ENCODE results near the gene ADGRB3. TPM values are rescaled to one million over a fixed set of nuclear protein-coding genes. Genes with fewer than 3 reads are reported as not detected.

ADGRB3 gene
- polyA plus RNA-seq, 3 donors: 0.04 to 0.23 (median 0.05) TPM

DNA sequence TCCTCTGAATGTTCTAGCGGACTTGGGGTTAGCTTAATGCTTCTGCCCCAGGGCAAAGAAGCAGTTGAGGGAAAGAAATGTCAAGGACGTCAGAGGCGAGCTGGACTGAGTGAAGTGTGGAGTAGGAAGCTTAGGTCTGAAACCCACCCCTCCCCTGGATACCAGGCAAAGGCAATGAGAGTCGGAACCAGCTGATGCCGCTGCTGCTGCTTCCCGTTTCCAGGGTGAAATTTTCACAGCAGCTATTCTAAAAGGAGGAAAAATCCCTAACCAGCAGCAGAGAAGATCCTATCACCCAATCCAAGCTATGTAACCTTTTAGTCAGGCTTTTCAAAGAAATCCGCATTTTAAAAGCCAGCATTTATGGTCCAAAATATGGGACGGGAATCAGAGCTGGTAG lies 597.4 kb downstream of the ADGRB3 start:
- no peaks in the 10 kb centered on the region for H3K9me3 ChIP-seq (replicated peaks in 1 of 2; ENCODE audit: control insufficient read depth in 1 of 2, insufficient read depth in 1 of 2, low read length in 2 of 2)
- no peaks in the 10 kb centered on the region for H4K20me1 ChIP-seq (ENCODE audit: insufficient read depth, low read length)
- no peak overlapping the region for H3K27ac ChIP-seq (ENCODE audit: low read depth in 1 of 2, low read length in 2 of 2)
- no peak overlapping the region for H3K4me3 ChIP-seq (replicated peaks in 1 of 3; ENCODE audit: low read depth in 2 of 3, low read length in 3 of 3)
- Mint-ChIP-seq H3K9me3 (no peaks in the 10 kb centered on the region), H3K4me1 (no peaks in the 10 kb centered on the region), H3K4me3 (no peak overlapping the region), H3K27ac (no peak overlapping the region), H3K27me3 (ENCODE audit: low read depth in 3 of 3) (peaks cover 0 to 4% (median 0%) of the 10 kb centered on the region in 3 donors), H3K36me3 (no peaks in the 10 kb centered on the region)
- no peak overlapping the region for H2AFZ ChIP-seq (ENCODE audit: insufficient read depth, low read depth, low read length, poor library complexity, severe bottlenecking)
- TF ChIP-seq, protein P1, sequence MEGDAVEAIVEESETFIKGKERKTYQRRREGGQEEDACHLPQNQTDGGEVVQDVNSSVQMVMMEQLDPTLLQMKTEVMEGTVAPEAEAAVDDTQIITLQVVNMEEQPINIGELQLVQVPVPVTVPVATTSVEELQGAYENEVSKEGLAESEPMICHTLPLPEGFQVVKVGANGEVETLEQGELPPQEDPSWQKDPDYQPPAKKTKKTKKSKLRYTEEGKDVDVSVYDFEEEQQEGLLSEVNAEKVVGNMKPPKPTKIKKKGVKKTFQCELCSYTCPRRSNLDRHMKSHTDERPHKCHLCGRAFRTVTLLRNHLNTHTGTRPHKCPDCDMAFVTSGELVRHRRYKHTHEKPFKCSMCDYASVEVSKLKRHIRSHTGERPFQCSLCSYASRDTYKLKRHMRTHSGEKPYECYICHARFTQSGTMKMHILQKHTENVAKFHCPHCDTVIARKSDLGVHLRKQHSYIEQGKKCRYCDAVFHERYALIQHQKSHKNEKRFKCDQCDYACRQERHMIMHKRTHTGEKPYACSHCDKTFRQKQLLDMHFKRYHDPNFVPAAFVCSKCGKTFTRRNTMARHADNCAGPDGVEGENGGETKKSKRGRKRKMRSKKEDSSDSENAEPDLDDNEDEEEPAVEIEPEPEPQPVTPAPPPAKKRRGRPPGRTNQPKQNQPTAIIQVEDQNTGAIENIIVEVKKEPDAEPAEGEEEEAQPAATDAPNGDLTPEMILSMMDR (IDR thresholded peaks at IDR 0.05): no peak
- H3K9ac ChIP-seq (ENCODE audit: insufficient read depth, low read length, poor library complexity, severe bottlenecking): no peak overlapping the region
- H3K4me1 ChIP-seq (ENCODE audit: control insufficient read depth in 1 of 2, insufficient read depth in 2 of 2, low read length in 2 of 2): no peaks in the 10 kb centered on the region
- DNase-seq: no peak
- intact Hi-C loops (cut with micrococcal nuclease): no loop called here
- H3K27me3 ChIP-seq (ENCODE audit: control insufficient read depth in 2 of 2, insufficient read depth in 2 of 2, low read length in 2 of 2): no peaks in the 10 kb centered on the region
- H3K4me2 ChIP-seq (replicated peaks; ENCODE audit: extremely low read depth, low read length, poor library complexity, severe bottlenecking): no peak overlapping the region
- no peaks in the 10 kb centered on the region for H3K36me3 ChIP-seq (replicated peaks in 1 of 2; ENCODE audit: control insufficient read depth in 1 of 2, insufficient read depth in 2 of 2, low read length in 2 of 2)
- no peaks in the 10 kb centered on the region for H3K79me2 ChIP-seq (ENCODE audit: insufficient read depth, low read length)
- WGBS (ENCODE audit: insufficient coverage): 0% methylated on average over 2 of the region's 8 CpGs

DNA sequence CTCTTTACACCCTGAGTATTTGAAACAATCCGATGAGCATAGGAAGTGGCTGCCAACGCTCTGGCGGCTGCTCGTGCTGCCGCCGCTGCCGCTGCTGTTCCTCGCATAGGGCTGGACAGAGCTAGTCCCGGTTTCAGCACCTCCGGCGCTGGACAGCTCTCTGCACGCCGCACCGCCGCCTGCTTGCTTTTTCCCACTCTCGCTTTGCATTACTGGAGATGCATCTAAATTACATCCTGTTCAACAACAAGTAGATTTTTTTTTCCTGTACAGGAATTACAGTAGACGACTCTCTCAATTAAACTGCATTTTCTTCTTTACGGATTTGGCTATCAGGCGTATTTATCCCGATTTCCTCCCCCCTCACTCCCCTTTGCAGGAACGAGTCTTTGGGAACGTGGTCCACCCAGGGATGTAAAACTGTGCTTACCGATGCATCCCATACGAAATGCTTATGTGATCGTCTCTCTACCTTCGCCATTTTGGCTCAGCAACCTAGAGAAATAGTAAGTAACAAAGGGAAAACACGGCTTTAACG lies 597.9 kb downstream of the ADGRB3 start:
- H3K27ac Mint-ChIP-seq: no peak overlapping the region

More for the DNA sequence above, 597.9 kb downstream of the ADGRB3 start:
- Histone ChIP-seq H3K36me3 (replicated peaks in 1 of 2; ENCODE audit: control insufficient read depth in 1 of 2, insufficient read depth in 2 of 2, low read length in 2 of 2) (no peaks in the 10 kb centered on the region), H3K4me2 (replicated peaks; ENCODE audit: extremely low read depth, low read length, poor library complexity, severe bottlenecking) (no peak overlapping the region), H3K9ac (ENCODE audit: insufficient read depth, low read length, poor library complexity, severe bottlenecking) (no peak overlapping the region), H2AFZ (ENCODE audit: insufficient read depth, low read depth, low read length, poor library complexity, severe bottlenecking) (no peak overlapping the region), H3K4me3 (replicated peaks in 1 of 3; ENCODE audit: low read depth in 2 of 3, low read length in 3 of 3) (no peak overlapping the region), H3K9me3 (replicated peaks in 1 of 2; ENCODE audit: control insufficient read depth in 1 of 2, insufficient read depth in 1 of 2, low read length in 2 of 2) (no peaks in the 10 kb centered on the region), H3K79me2 (ENCODE audit: insufficient read depth, low read length) (no peaks in the 10 kb centered on the region), H3K4me1 (ENCODE audit: control insufficient read depth in 1 of 2, insufficient read depth in 2 of 2, low read length in 2 of 2) (no peaks in the 10 kb centered on the region), H4K20me1 (ENCODE audit: insufficient read depth, low read length) (no peaks in the 10 kb centered on the region), H3K27me3 (ENCODE audit: control insufficient read depth in 2 of 2, insufficient read depth in 2 of 2, low read length in 2 of 2) (no peaks in the 10 kb centered on the region), H3K27ac (ENCODE audit: low read depth in 1 of 2, low read length in 2 of 2) (no peak overlapping the region)
- DNase-seq: no peak
- WGBS (ENCODE audit: insufficient coverage): 5% methylated on average over 28 of the region's 28 CpGs
- H3K9me3 Mint-ChIP-seq: no peaks in the 10 kb centered on the region
- H3K36me3 Mint-ChIP-seq: no peaks in the 10 kb centered on the region
- peaks cover 0 to 4% (median 0%) of the 10 kb centered on the region in 3 donors for H3K27me3 Mint-ChIP-seq (ENCODE audit: low read depth in 3 of 3)
- TF ChIP-seq, protein P1 (IDR thresholded peaks at IDR 0.05): no peak
- no peaks in the 10 kb centered on the region for H3K4me1 Mint-ChIP-seq
- H3K4me3 Mint-ChIP-seq: no peak overlapping the region
- intact Hi-C loops (cut with micrococcal nuclease): no loop called here
